Type B pancreatic cell (in vitro differentiated cells): ENCODE data around the gene HSPB7. TPM values are rescaled to one million over a fixed set of nuclear protein-coding genes. Genes with fewer than 3 reads are reported as not detected.

Experiments
- DNase-seq: peaks from one replicate; pipeline ENCODE4 v3.0.0; 2021; ENCODE audit warnings: mixed read lengths; ENCODE audit not compliant: unreplicated experiment; ENCODE audit errors: extremely low spot score
- H3K27ac Mint-ChIP-seq: 2 replicates; pipeline ENCODE4 v1.8.0; 2021; ENCODE audit warnings: mild to moderate bottlenecking, mixed read lengths
- H3K27me3 Mint-ChIP-seq: 2 replicates; pipeline ENCODE4 v1.8.0; 2021; ENCODE audit warnings: mixed read lengths
- H3K36me3 Mint-ChIP-seq: 2 replicates; pipeline ENCODE4 v1.8.0; 2021; ENCODE audit warnings: mixed read lengths
- H3K4me1 Mint-ChIP-seq: one replicate; pipeline ENCODE4 v1.8.0; 2021; ENCODE audit warnings: mixed read lengths; ENCODE audit not compliant: unreplicated experiment
- H3K4me3 Mint-ChIP-seq: 2 replicates; pipeline ENCODE4 v1.8.0; 2021; ENCODE audit warnings: mild to moderate bottlenecking, mixed read lengths
- H3K9me3 Mint-ChIP-seq: 2 replicates; pipeline ENCODE4 v1.8.0; 2021; ENCODE audit warnings: mixed read lengths
- CTCF ChIP-seq: fragments of 200-600 bp; sonication (generic); conservative IDR thresholded peaks from 2 replicates; pipeline ENCODE4 v1.5.0; 2021; ENCODE audit warnings: antibody characterized with exemption, mild to moderate bottlenecking
- long read RNA-seq: library from polyadenylated mRNA; unstranded; transcript quantifications from one replicate; pipeline ENCODE4 v2.0.0, GENCODE V29; 2020
- total RNA-seq: library from RNA; stranded (reverse); gene quantifications from 2 replicates; pipeline ENCODE4 v1.2.1, GENCODE V29; 2021; ENCODE audit warnings: low replicate concordance

HSPB7 gene
- total RNA-seq: 0.48 and 0.64 TPM in 2 replicates
- long read RNA-seq: 0 reads

GRCh38 chr1:16017461-16018303 lies at the start of gene HSPB7:
Gene HSPB7 (minus strand): TSS chr1:16018043. CDS start chr1:16017963, 80 bp downstream.
- peaks cover 5% of the 10 kb centered on the region for H3K27me3 Mint-ChIP-seq
- TF ChIP-seq CTCF: no peak
- no peaks in the 10 kb centered on the region for H3K9me3 Mint-ChIP-seq
- no peak within 1 kb of the TSS for H3K4me3 Mint-ChIP-seq
- no peak for DNase-seq
- peak within 1 kb of the TSS; percentile 69 for H3K27ac Mint-ChIP-seq
- H3K36me3 Mint-ChIP-seq: no peaks in the 10 kb centered on the region
- H3K4me1 Mint-ChIP-seq: peaks cover 32% of the 10 kb centered on the region

- no peak for TF ChIP-seq CTCF
- H3K27ac Mint-ChIP-seq: peak overlapping the region; percentile 70
- H3K36me3 Mint-ChIP-seq: no peaks in the 10 kb centered on the region
- H3K9me3 Mint-ChIP-seq: no peaks in the 10 kb centered on the region
- DNase-seq: no peak
- H3K4me1 Mint-ChIP-seq: peaks cover 26% of the 10 kb centered on the region
- H3K4me3 Mint-ChIP-seq: peak overlapping the region; percentile 36
- H3K27me3 Mint-ChIP-seq: peaks cover 5% of the 10 kb centered on the region
These were observed 49.4 kb upstream of the HSPB7 start for GRCh38 chr1:16067127-16067768.

- Mint-ChIP-seq H3K36me3 (no peaks in the 10 kb centered on the region), H3K27me3 (peaks cover 3% of the 10 kb centered on the region), H3K4me3 (no peak overlapping the region), H3K9me3 (no peaks in the 10 kb centered on the region), H3K4me1 (peaks cover 26% of the 10 kb centered on the region), H3K27ac (no peak overlapping the region)
- DNase-seq: no peak
- TF ChIP-seq CTCF: no peak
These were observed 48.4 kb upstream of the HSPB7 start for GRCh38 chr1:16066245-16066644.

- TF ChIP-seq CTCF: no peak
- Mint-ChIP-seq H3K36me3 (no peaks in the 10 kb centered on the region), H3K4me3 (no peak overlapping the region), H3K27ac (peak overlapping the region; percentile 48), H3K27me3 (peaks cover 3% of the 10 kb centered on the region), H3K9me3 (no peaks in the 10 kb centered on the region), H3K4me1 (peaks cover 35% of the 10 kb centered on the region)
- DNase-seq: no peak
These were observed 47.4 kb upstream of the HSPB7 start for GRCh38 chr1:16065269-16065576.

GRCh38 chr1:16064536-16065268 lies 46.9 kb upstream of the HSPB7 start:
- peak overlapping the region; percentile 44 for H3K27ac Mint-ChIP-seq

More at GRCh38 chr1:16064536-16065268, 46.9 kb upstream of the HSPB7 start:
- H3K4me3 Mint-ChIP-seq: no peak overlapping the region
- TF ChIP-seq CTCF: no peak
- no peaks in the 10 kb centered on the region for H3K9me3 Mint-ChIP-seq
- no peaks in the 10 kb centered on the region for H3K36me3 Mint-ChIP-seq
- no peak for DNase-seq
- peaks cover 35% of the 10 kb centered on the region for H3K4me1 Mint-ChIP-seq
- peaks cover 3% of the 10 kb centered on the region for H3K27me3 Mint-ChIP-seq
